Stomach (tissue), 4 donors: ENCODE results near the gene ZFR2.

ENCODE experiments used
- CTCF ChIP-seq, 7 experiments: fragments of 450-650 bp in 4 of 7; fragments of 200-600 bp in 3 of 7; sonication (generic) in 3 of 7; IDR thresholded peaks; one replicate each; pipeline ENCODE4 v1.5.1; 2016 to 2019; ENCODE audit warnings: antibody characterized with exemption in 7 of 7, control low read depth in 2 of 7, mild to moderate bottlenecking in 1 of 7
- POLR2A ChIP-seq, 4 donors: fragments of 450-650 bp; IDR thresholded peaks; one replicate each; pipeline ENCODE4 v1.6.1; 2016; ENCODE audit warnings: antibody characterized with exemption in 4 of 4, control low read depth in 2 of 4, mild to moderate bottlenecking in 1 of 4, moderate library complexity in 1 of 4
- POLR2AphosphoS5 ChIP-seq, 3 donors: sonication (generic); formaldehyde crosslinking; IDR thresholded peaks; one replicate each; pipeline ENCODE4 v1.6.1; 2016; ENCODE audit warnings: antibody characterized with exemption in 3 of 3

GRCh38 chr19:3788996-3789778, 79.7 kb downstream of the ZFR2 start:
- TF ChIP-seq CTCF (IDR thresholded peaks at IDR 0.05) (no peak), POLR2A (IDR thresholded peaks at IDR 0.05) (no peak), POLR2AphosphoS5 (IDR thresholded peaks at IDR 0.05) (no peak)
